Left ventricle myocardium inferior (tissue), 1 donor: ENCODE data around the gene ZNF518B. TPM values are rescaled to one million over a fixed set of nuclear protein-coding genes. Genes with fewer than 3 reads are reported as not detected.

ENCODE experiments used
- DNase-seq: peaks from one replicate; pipeline ENCODE4 v3.0.0-alpha.2; 2020
- H3K27ac ChIP-seq: fragments of 200-600 bp; replicated peaks from 2 replicates; pipeline ENCODE4 v1.8.0; 2021
- H3K27me3 ChIP-seq: fragments of 200-600 bp; 2 replicates; pipeline ENCODE4 v1.8.0; 2021; ENCODE audit warnings: low read depth
- H3K36me3 ChIP-seq: fragments of 200-600 bp; 2 replicates; pipeline ENCODE4 v1.8.0; 2021
- H3K4me1 ChIP-seq: fragments of 200-600 bp; 2 replicates; pipeline ENCODE4 v1.8.0; 2021
- H3K4me3 ChIP-seq: fragments of 200-600 bp; 2 replicates; pipeline ENCODE4 v1.8.0; 2021; ENCODE audit warnings: mild to moderate bottlenecking, moderate library complexity
- H3K9me3 ChIP-seq: fragments of 200-600 bp; replicated peaks from 2 replicates; pipeline ENCODE4 v1.8.0; 2021
- CTCF ChIP-seq: fragments of 200-600 bp; IDR thresholded peaks from 2 replicates; pipeline ENCODE4 v1.8.0; 2021; ENCODE audit warnings: antibody characterized with exemption, mild to moderate bottlenecking, borderline replicate concordance
- intact Hi-C: fragments of 100-400 bp; cut with micrococcal nuclease; formaldehyde crosslinking; loops from one replicate; pipeline ENCODE4 v1.11.0; 2022
- total RNA-seq: library from RNA; stranded (reverse); fragmentation: NEBNext Ultra II Directional; extraction: Animal tissue kit (Norgen Biotek cat#: 25700); gene quantifications from one replicate; pipeline ENCODE4 v1.2.1, GENCODE V29; 2021
- donor health status: DM: no; HTN: yes; CAD: no; lungs with severe emphysema.

ZNF518B gene
- total RNA-seq, 1 donor from 2014 or later, result 21.7 TPM

- H3K27me3 ChIP-seq, result no peaks in the 10 kb centered on the region
- no peak overlapping the region for H3K4me3 ChIP-seq
- no peak for TF ChIP-seq CTCF
- intact Hi-C loops, result no loop called here
- no peaks in the 10 kb centered on the region for H3K4me1 ChIP-seq
- no peak overlapping the region for H3K27ac ChIP-seq
- DNase-seq, result no peak
- no peaks in the 10 kb centered on the region for H3K36me3 ChIP-seq
- no peaks in the 10 kb centered on the region for H3K9me3 ChIP-seq
Measured at GRCh38 chr4:10500776-10501175, 43.5 kb upstream of the ZNF518B start.

- peaks cover 27% of the 10 kb centered on the region for H3K27me3 ChIP-seq
- no peak overlapping the region for H3K4me3 ChIP-seq
- H3K36me3 ChIP-seq, result no peaks in the 10 kb centered on the region
- no peaks in the 10 kb centered on the region for H3K9me3 ChIP-seq
- intact Hi-C loops, result no loop called here
- DNase-seq, result no peak
- no peaks in the 10 kb centered on the region for H3K4me1 ChIP-seq
- no peak for TF ChIP-seq CTCF
- H3K27ac ChIP-seq, result no peak overlapping the region
Measured at GRCh38 chr4:10496200-10496599, 39.0 kb upstream of the ZNF518B start.

- no peaks in the 10 kb centered on the region for H3K4me1 ChIP-seq
- intact Hi-C loops, result no loop called here
- H3K4me3 ChIP-seq, result no peak overlapping the region
- no peak for DNase-seq
- no peaks in the 10 kb centered on the region for H3K9me3 ChIP-seq
- peaks cover 29% of the 10 kb centered on the region for H3K27me3 ChIP-seq
- no peak for TF ChIP-seq CTCF
- H3K27ac ChIP-seq, result no peak overlapping the region
- H3K36me3 ChIP-seq, result no peaks in the 10 kb centered on the region
Measured at GRCh38 chr4:10495651-10496050, 38.4 kb upstream of the ZNF518B start.

- H3K36me3 ChIP-seq, result no peaks in the 10 kb centered on the region
- H3K4me3 ChIP-seq, result no peak overlapping the region
- H3K27ac ChIP-seq, result no peak overlapping the region
- intact Hi-C loops, result no loop called here
- no peak for DNase-seq
- no peak for TF ChIP-seq CTCF
- no peaks in the 10 kb centered on the region for H3K9me3 ChIP-seq
- no peaks in the 10 kb centered on the region for H3K4me1 ChIP-seq
- H3K27me3 ChIP-seq, result peaks cover 29% of the 10 kb centered on the region
Measured at GRCh38 chr4:10492464-10492863, 35.2 kb upstream of the ZNF518B start.

GRCh38 chr4:10491401-10491800 is 34.2 kb upstream of the ZNF518B start:
- TF ChIP-seq CTCF, result no peak
- Histone ChIP-seq H3K9me3 (no peaks in the 10 kb centered on the region), H3K4me1 (no peaks in the 10 kb centered on the region), H3K36me3 (no peaks in the 10 kb centered on the region), H3K27ac (no peak overlapping the region), H3K4me3 (no peak overlapping the region), H3K27me3 (peaks cover 29% of the 10 kb centered on the region)
- intact Hi-C loops, result no loop called here
- no peak for DNase-seq

- H3K9me3 ChIP-seq, result no peaks in the 10 kb centered on the region
- H3K4me3 ChIP-seq, result no peak overlapping the region
- peaks cover 29% of the 10 kb centered on the region for H3K27me3 ChIP-seq
- DNase-seq, result no peak
- no peaks in the 10 kb centered on the region for H3K4me1 ChIP-seq
- no peak for TF ChIP-seq CTCF
- no peaks in the 10 kb centered on the region for H3K36me3 ChIP-seq
- no peak overlapping the region for H3K27ac ChIP-seq
- intact Hi-C loops, result no loop called here
Measured at GRCh38 chr4:10490996-10491395, 33.8 kb upstream of the ZNF518B start.
